ENCODE measurements around the gene APLP2. TPM values are rescaled to one million over a fixed set of nuclear protein-coding genes. Genes with fewer than 3 reads are reported as not detected.

The APLP2 gene
- total and polyA plus RNA-seq, 2 of the 13 experiments (the other 11 are each of a cell fraction or from before 2014, with no cell fraction given), result 315 to 594 TPM

DNA sequence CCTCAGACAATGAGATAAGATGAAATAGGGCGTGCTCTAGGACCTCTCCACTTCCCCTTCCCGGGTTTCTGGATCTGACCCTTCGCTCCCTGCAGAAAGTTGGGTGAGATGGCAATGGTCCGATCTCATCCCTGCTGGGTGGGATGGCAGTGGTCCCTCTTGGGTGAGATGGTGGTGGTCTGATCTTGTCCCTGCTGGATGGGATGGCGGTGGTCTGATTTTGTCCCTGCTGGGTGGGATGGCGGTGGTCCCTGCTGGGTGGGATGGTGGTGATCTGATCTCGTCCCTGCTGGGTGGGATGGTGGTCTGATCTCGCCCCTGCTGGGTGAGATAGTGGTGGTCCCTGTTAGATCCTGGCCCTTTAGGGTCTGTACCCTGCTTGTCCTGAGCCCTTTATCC is 111.2 kb downstream of the APLP2 start:
- no peaks in the 10 kb centered on the region for H4K20me1 ChIP-seq (ENCODE audit: insufficient read depth, low read length)
- CTCF ChIA-PET (ENCODE audit: low intra/inter-chr PET ratio, low total read pairs), result no interaction called here
- peak overlapping the region; percentile 51 for H3K9ac ChIP-seq (ENCODE audit: insufficient read depth, low read depth, low read length)
- FAIRE-seq (no peak), ATAC-seq (no peak), DNase-seq (ENCODE audit: low spot score) (no peak)
- POLR2A ChIA-PET, result interaction anchor here (0.9 to 2.5 kb wide), 12 partner anchors 8 to 207 kb away, joined by 3 to 38 read pairs (median 7); partner anchors contain the start of gene PRDM10
- in situ Hi-C loops (cut with HindIII; ENCODE audit: extremely low pct_ligation_motif_present, low pct_unique_long_range_greater_than_20kb) (no loop called here), intact Hi-C loops (cut with micrococcal nuclease; ENCODE audit: unreplicated experiment) (loop anchor here (1.0 kb wide), 1 partner anchor 37 kb away; no protein-coding TSS in a partner anchor)
- TF ChIP-seq ZNF280B (CRISPR knock-in tag; IDR thresholded peaks at IDR 0.05; ENCODE audit: borderline replicate concordance), result 0 out of 2 replicates have a peak, but pooled peaks have one; percentile 62
- TF ChIP-seq AGO1 (IDR thresholded peaks at IDR 0.05; ENCODE audit: low read depth, low read length, poor library complexity, severe bottlenecking), result no peak
- TF ChIP-seq ZNF354B (CRISPR knock-in tag; IDR thresholded peaks at IDR 0.05), result 0 out of 2 replicates have a peak, but pooled peaks have one; percentile 66
- TF ChIP-seq, protein P1, sequence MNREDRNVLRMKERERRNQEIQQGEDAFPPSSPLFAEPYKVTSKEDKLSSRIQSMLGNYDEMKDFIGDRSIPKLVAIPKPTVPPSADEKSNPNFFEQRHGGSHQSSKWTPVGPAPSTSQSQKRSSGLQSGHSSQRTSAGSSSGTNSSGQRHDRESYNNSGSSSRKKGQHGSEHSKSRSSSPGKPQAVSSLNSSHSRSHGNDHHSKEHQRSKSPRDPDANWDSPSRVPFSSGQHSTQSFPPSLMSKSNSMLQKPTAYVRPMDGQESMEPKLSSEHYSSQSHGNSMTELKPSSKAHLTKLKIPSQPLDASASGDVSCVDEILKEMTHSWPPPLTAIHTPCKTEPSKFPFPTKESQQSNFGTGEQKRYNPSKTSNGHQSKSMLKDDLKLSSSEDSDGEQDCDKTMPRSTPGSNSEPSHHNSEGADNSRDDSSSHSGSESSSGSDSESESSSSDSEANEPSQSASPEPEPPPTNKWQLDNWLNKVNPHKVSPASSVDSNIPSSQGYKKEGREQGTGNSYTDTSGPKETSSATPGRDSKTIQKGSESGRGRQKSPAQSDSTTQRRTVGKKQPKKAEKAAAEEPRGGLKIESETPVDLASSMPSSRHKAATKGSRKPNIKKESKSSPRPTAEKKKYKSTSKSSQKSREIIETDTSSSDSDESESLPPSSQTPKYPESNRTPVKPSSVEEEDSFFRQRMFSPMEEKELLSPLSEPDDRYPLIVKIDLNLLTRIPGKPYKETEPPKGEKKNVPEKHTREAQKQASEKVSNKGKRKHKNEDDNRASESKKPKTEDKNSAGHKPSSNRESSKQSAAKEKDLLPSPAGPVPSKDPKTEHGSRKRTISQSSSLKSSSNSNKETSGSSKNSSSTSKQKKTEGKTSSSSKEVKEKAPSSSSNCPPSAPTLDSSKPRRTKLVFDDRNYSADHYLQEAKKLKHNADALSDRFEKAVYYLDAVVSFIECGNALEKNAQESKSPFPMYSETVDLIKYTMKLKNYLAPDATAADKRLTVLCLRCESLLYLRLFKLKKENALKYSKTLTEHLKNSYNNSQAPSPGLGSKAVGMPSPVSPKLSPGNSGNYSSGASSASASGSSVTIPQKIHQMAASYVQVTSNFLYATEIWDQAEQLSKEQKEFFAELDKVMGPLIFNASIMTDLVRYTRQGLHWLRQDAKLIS (CRISPR knock-in tag; IDR thresholded peaks at IDR 0.05), result 0 out of 2 replicates have a peak, but pooled peaks have one; percentile 3
- H3K4me1 ChIP-seq (ENCODE audit: insufficient read depth, low read length), result peaks cover 45% of the 10 kb centered on the region
- H3K4me2 ChIP-seq (ENCODE audit: low read depth, low read length), result peak overlapping the region; percentile 96
- H3K4me3 ChIP-seq (replicated peaks in 1 of 3; ENCODE audit: insufficient read depth in 1 of 3, low read depth in 2 of 3, low read length in 3 of 3), result peak overlapping the region in 1 of 3 experiments; percentile 66; a peak in 4 of 6 replicates
- TSS peak; percentile 89 for BruUV-seq (replicated peaks)
- H3K36me3 ChIP-seq (replicated peaks in 1 of 2; ENCODE audit: control insufficient read depth in 1 of 2, insufficient read depth in 2 of 2, low read length in 2 of 2), result no peaks in the 10 kb centered on the region
- H3K27me3 ChIP-seq (ENCODE audit: control insufficient read depth in 1 of 2, insufficient read depth in 2 of 2, low read length in 2 of 2), result no peaks in the 10 kb centered on the region
- no peaks in the 10 kb centered on the region for H3K79me2 ChIP-seq (ENCODE audit: insufficient read depth, low read length)
- no peaks in the 10 kb centered on the region for H3K9me3 ChIP-seq (ENCODE audit: low read length)
- 80% methylated on average over 5 of the region's 8 CpGs for WGBS (ENCODE audit: low lambda C conversion rate)
- peak overlapping the region; percentile 97 for H3K27ac ChIP-seq (ENCODE audit: extremely low read length, insufficient read depth, low read length)
- H2AFZ ChIP-seq (ENCODE audit: low read length), result no peak overlapping the region

Data from HepG2 (cell line).